CD4-positive, alpha-beta T cell treated with Interferon gamma for 1 hour (primary cell): ENCODE measurements around the gene NCOA6.

Source experiments
- DNase-seq: peaks from one replicate; pipeline ENCODE4 v3.0.0-alpha.2; 2020

The NCOA6 gene

GRCh38 chr20:34825530-34826362 is at the start of gene NCOA6:
NCOA6 (minus strand) TSS chr20:34825651; CDS start chr20:34782355, 43,296 bp downstream.
- peak; percentile 82 for DNase-seq

- peak; percentile 49 for DNase-seq
Measured at GRCh38 chr20:34874094-34874654, 48.7 kb upstream of the NCOA6 start.

GRCh38 chr20:34873583-34874093 is 48.2 kb upstream of the NCOA6 start:
- DNase-seq, result no peak

GRCh38 chr20:34872622-34873224 is 47.3 kb upstream of the NCOA6 start, which contains the start of gene GGT7:
GGT7 (minus strand) TSS chr20:34872856; CDS start chr20:34872815, 41 bp downstream.
- DNase-seq, result peak; percentile 83

- no peak for DNase-seq
Measured at GRCh38 chr20:34871966-34872621, 46.6 kb upstream of the NCOA6 start.

GRCh38 chr20:34871320-34871926 is 46.0 kb upstream of the NCOA6 start:
- DNase-seq, result no peak

- DNase-seq, result no peak
Measured at GRCh38 chr20:34864216-34864615, 38.8 kb upstream of the NCOA6 start.

- DNase-seq, result no peak
Measured at GRCh38 chr20:34863421-34863965, 38.0 kb upstream of the NCOA6 start.

- no peak for DNase-seq
Measured at GRCh38 chr20:34862724-34863123, 37.3 kb upstream of the NCOA6 start.

- DNase-seq, result no peak
Measured at GRCh38 chr20:34861386-34862084, 36.1 kb upstream of the NCOA6 start.

GRCh38 chr20:34859826-34860545 is 34.5 kb upstream of the NCOA6 start:
- no peak for DNase-seq

GRCh38 chr20:34859367-34859766 is 33.9 kb upstream of the NCOA6 start:
- no peak for DNase-seq

GRCh38 chr20:34852298-34852697 is 26.8 kb upstream of the NCOA6 start:
- no peak for DNase-seq

- DNase-seq, result no peak
Measured at GRCh38 chr20:34850969-34851368, 25.5 kb upstream of the NCOA6 start.

GRCh38 chr20:34849778-34850177 is 24.3 kb upstream of the NCOA6 start:
- DNase-seq, result no peak

GRCh38 chr20:34848597-34848996 is 23.1 kb upstream of the NCOA6 start:
- DNase-seq, result no peak

- DNase-seq, result no peak
Measured at GRCh38 chr20:34843421-34843820, 18.0 kb upstream of the NCOA6 start.

GRCh38 chr20:34842143-34842542 is 16.7 kb upstream of the NCOA6 start:
- no peak for DNase-seq

- DNase-seq, result no peak
Measured at GRCh38 chr20:34834459-34834893, 9.0 kb upstream of the NCOA6 start.

- no peak for DNase-seq
Measured at GRCh38 chr20:34831936-34832335, 6.5 kb upstream of the NCOA6 start.

- no peak for DNase-seq
Measured at GRCh38 chr20:34829191-34829590, 3.7 kb upstream of the NCOA6 start.
